HG02759 (cell line): Measurements from ENCODE around the gene DNAH2.

ENCODE experiments used
- ATAC-seq: cut with Tn5 transposase; IDR thresholded peaks from one replicate; pipeline ENCODE4 v1.9.1; 2021; ENCODE audit warnings: mild to moderate bottlenecking, moderate library complexity; ENCODE audit not compliant: unreplicated experiment

DNAH2 gene

GRCh38 chr17:7818746-7819645, 101.5 kb downstream of the DNAH2 start:
- no peak for ATAC-seq

GRCh38 chr17:7820231-7820630, 102.7 kb downstream of the DNAH2 start:
- no peak for ATAC-seq

GRCh38 chr17:7822126-7822525, 104.6 kb downstream of the DNAH2 start:
- no peak for ATAC-seq

GRCh38 chr17:7823581-7824001, 106.0 kb downstream of the DNAH2 start:
- no peak for ATAC-seq

- no peak for ATAC-seq
Observed at GRCh38 chr17:7824021-7824924, 106.7 kb downstream of the DNAH2 start.

GRCh38 chr17:7825206-7825990, 107.9 kb downstream of the DNAH2 start:
- ATAC-seq = no peak

GRCh38 chr17:7830616-7831015, 113.1 kb downstream of the DNAH2 start:
- no peak for ATAC-seq

GRCh38 chr17:7831233-7831632, 113.7 kb downstream of the DNAH2 start:
- ATAC-seq = no peak

GRCh38 chr17:7832431-7832830, 114.9 kb downstream of the DNAH2 start:
- no peak for ATAC-seq

- no peak for ATAC-seq
Observed at GRCh38 chr17:7833011-7833794, 115.7 kb downstream of the DNAH2 start.

GRCh38 chr17:7833795-7834541, 116.4 kb downstream of the DNAH2 start, which contains the start of gene KDM6B:
KDM6B (plus strand) TSS chr17:7834217; CDS start chr17:7845555, 11,338 bp downstream.
- peak; percentile 48 for ATAC-seq

- no peak for ATAC-seq
Observed at GRCh38 chr17:7834542-7834956, 117.0 kb downstream of the DNAH2 start.

GRCh38 chr17:7834957-7835813, 117.6 kb downstream of the DNAH2 start:
- peak; percentile 57 for ATAC-seq

- ATAC-seq = no peak
Observed at GRCh38 chr17:7835814-7836595, 118.5 kb downstream of the DNAH2 start.

GRCh38 chr17:7836596-7837407, 119.3 kb downstream of the DNAH2 start:
- ATAC-seq = no peak

- no peak for ATAC-seq
Observed at GRCh38 chr17:7837408-7838088, 120.0 kb downstream of the DNAH2 start.
